ENCODE measurements around the gene DHX29.
A peak's percentile ranks its signal among the peaks of the same experiment; 100 is the strongest.

The DHX29 gene

DNA sequence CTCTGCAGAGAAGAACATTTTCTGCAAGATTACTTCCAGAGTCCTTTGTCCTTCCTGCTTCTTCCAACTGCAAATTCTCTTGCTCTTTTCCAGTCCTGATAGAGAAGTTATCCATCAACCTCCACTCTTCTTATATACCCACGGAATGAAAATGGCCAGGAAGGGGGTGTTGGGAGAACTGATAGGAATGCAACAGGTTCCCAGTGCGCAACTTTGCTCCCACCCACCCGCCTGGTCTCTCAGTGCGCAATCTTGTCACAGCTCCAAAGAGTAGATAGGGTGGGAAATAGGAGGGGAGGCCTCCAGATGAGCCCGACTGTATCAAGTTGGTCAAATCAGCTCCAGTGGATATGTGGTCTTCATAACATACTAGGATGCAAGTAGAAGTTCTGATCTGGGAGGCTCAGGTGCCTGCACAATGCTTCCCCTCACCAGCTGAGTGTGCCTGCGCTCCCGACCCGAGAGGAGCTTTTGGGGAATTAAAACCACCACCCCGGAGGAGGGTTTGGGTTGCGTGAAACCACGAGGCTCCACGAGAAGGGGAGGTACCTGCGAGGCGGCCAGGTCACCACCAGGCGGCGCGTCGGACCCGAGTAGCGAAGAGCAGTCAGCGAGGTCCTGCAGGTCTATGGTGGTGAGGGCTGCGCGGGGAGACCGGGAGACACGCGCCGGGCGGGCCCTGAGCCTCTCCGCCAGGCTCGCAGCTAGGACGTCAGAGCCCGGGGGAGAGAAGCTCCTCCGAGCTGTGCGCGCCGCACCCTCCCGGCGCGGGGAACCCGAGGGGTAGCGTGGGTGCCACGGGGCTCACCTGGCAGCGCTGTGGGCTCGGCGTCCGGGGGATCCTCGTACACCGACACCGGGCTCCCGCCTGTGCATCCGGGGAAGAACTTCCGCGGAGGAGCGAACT lies 81.2 kb downstream of the DHX29 start (continued):
- TF ChIP-seq, protein P1, sequence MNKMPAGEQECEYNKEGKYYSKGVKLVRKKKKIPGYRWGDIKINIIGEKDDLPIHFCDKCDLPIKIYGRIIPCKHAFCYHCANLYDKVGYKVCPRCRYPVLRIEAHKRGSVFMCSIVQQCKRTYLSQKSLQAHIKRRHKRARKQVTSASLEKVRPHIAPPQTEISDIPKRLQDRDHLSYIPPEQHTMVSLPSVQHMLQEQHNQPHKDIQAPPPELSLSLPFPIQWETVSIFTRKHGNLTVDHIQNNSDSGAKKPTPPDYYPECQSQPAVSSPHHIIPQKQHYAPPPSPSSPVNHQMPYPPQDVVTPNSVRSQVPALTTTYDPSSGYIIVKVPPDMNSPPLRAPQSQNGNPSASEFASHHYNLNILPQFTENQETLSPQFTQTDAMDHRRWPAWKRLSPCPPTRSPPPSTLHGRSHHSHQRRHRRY (tag by site-specific recombination; IDR thresholded peaks at IDR 0.05): no peak
- peak; percentile 78; the same call in 1 of the 2 replicates for TF ChIP-seq ZNF561 (tag by site-specific recombination; IDR thresholded peaks at IDR 0.05; ENCODE audit: borderline replicate concordance)
- peak; percentile 52; the same call in 1 of the 2 replicates for TF ChIP-seq MYNN (tag by site-specific recombination; IDR thresholded peaks at IDR 0.05; ENCODE audit: borderline replicate concordance)
- TF ChIP-seq ZSCAN30 (tag by site-specific recombination; IDR thresholded peaks at IDR 0.05): peak; percentile 89
- TF ChIP-seq, protein P2, sequence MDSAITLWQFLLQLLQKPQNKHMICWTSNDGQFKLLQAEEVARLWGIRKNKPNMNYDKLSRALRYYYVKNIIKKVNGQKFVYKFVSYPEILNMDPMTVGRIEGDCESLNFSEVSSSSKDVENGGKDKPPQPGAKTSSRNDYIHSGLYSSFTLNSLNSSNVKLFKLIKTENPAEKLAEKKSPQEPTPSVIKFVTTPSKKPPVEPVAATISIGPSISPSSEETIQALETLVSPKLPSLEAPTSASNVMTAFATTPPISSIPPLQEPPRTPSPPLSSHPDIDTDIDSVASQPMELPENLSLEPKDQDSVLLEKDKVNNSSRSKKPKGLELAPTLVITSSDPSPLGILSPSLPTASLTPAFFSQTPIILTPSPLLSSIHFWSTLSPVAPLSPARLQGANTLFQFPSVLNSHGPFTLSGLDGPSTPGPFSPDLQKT (IDR thresholded peaks at IDR 0.05; ENCODE audit: borderline replicate concordance, low read depth, low read length): no peak
- no peak for TF ChIP-seq ZNF558 (tag by site-specific recombination; IDR thresholded peaks at IDR 0.05)
- TF ChIP-seq ZNF623 (tag by site-specific recombination; IDR thresholded peaks at IDR 0.05): peak; percentile 44
- TF ChIP-seq ZNF133 (tag by site-specific recombination; IDR thresholded peaks at IDR 0.05): no peak
- TF ChIP-seq YY1 (tag by site-specific recombination; IDR thresholded peaks at IDR 0.05): peak; percentile 68
- TF ChIP-seq ZIC2 (tag by site-specific recombination; IDR thresholded peaks at IDR 0.05): peak; percentile 31; the same call in 1 of the 2 replicates
- TF ChIP-seq OSR2 (tag by site-specific recombination; IDR thresholded peaks at IDR 0.05): no peak
- TF ChIP-seq OVOL3 (tag by site-specific recombination; IDR thresholded peaks at IDR 0.05): no peak
- TF ChIP-seq, protein P3, sequence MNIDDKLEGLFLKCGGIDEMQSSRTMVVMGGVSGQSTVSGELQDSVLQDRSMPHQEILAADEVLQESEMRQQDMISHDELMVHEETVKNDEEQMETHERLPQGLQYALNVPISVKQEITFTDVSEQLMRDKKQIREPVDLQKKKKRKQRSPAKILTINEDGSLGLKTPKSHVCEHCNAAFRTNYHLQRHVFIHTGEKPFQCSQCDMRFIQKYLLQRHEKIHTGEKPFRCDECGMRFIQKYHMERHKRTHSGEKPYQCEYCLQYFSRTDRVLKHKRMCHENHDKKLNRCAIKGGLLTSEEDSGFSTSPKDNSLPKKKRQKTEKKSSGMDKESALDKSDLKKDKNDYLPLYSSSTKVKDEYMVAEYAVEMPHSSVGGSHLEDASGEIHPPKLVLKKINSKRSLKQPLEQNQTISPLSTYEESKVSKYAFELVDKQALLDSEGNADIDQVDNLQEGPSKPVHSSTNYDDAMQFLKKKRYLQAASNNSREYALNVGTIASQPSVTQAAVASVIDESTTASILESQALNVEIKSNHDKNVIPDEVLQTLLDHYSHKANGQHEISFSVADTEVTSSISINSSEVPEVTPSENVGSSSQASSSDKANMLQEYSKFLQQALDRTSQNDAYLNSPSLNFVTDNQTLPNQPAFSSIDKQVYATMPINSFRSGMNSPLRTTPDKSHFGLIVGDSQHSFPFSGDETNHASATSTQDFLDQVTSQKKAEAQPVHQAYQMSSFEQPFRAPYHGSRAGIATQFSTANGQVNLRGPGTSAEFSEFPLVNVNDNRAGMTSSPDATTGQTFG (tag by site-specific recombination; IDR thresholded peaks at IDR 0.05; ENCODE audit: borderline replicate concordance): no peak
- 0 out of 2 replicates have a peak, but pooled peaks have one; percentile 15 for TF ChIP-seq MZF1 (tag by site-specific recombination; IDR thresholded peaks at IDR 0.05; ENCODE audit: borderline replicate concordance)
- no peak for TF ChIP-seq RBAK (tag by site-specific recombination; IDR thresholded peaks at IDR 0.05)
- TF ChIP-seq ZNF791 (tag by site-specific recombination; IDR thresholded peaks at IDR 0.05): no peak
- TF ChIP-seq ZNF76 (tag by site-specific recombination; IDR thresholded peaks at IDR 0.05; ENCODE audit: borderline replicate concordance, low read depth): 0 out of 2 replicates have a peak, but pooled peaks have one; percentile 46
- peak; percentile 51; the same call in 1 of the 2 replicates for TF ChIP-seq ZNF341 (tag by site-specific recombination; IDR thresholded peaks at IDR 0.05; ENCODE audit: low read depth)
- TF ChIP-seq ZNF529 (tag by site-specific recombination; IDR thresholded peaks at IDR 0.05; ENCODE audit: insufficient replicate concordance): no peak
- no peak for TF ChIP-seq ZNF585B (tag by site-specific recombination; IDR thresholded peaks at IDR 0.05)
- 0 out of 2 replicates have a peak, but pooled peaks have one; percentile 86 for TF ChIP-seq GLI4 (tag by site-specific recombination; IDR thresholded peaks at IDR 0.05)
- peak; percentile 91; the same call in 1 of the 2 replicates for TF ChIP-seq ZFP37 (tag by site-specific recombination; IDR thresholded peaks at IDR 0.05)
- TF ChIP-seq, protein P4, sequence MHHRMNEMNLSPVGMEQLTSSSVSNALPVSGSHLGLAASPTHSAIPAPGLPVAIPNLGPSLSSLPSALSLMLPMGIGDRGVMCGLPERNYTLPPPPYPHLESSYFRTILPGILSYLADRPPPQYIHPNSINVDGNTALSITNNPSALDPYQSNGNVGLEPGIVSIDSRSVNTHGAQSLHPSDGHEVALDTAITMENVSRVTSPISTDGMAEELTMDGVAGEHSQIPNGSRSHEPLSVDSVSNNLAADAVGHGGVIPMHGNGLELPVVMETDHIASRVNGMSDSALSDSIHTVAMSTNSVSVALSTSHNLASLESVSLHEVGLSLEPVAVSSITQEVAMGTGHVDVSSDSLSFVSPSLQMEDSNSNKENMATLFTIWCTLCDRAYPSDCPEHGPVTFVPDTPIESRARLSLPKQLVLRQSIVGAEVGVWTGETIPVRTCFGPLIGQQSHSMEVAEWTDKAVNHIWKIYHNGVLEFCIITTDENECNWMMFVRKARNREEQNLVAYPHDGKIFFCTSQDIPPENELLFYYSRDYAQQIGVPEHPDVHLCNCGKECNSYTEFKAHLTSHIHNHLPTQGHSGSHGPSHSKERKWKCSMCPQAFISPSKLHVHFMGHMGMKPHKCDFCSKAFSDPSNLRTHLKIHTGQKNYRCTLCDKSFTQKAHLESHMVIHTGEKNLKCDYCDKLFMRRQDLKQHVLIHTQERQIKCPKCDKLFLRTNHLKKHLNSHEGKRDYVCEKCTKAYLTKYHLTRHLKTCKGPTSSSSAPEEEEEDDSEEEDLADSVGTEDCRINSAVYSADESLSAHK (tag by site-specific recombination; IDR thresholded peaks at IDR 0.05): peak; percentile 100
- no peak for TF ChIP-seq ZNF701 (tag by site-specific recombination; IDR thresholded peaks at IDR 0.05)
- no peak for TF ChIP-seq ZNF311 (tag by site-specific recombination; IDR thresholded peaks at IDR 0.05; ENCODE audit: borderline replicate concordance)
- TF ChIP-seq MEIS1 (CRISPR knock-in tag; IDR thresholded peaks at IDR 0.05; ENCODE audit: borderline replicate concordance): no peak
- peak; percentile 90 for TF ChIP-seq ZNF2 (tag by site-specific recombination; IDR thresholded peaks at IDR 0.05)
- TF ChIP-seq ZNF214 (tag by site-specific recombination; IDR thresholded peaks at IDR 0.05; ENCODE audit: borderline replicate concordance): no peak
- TF ChIP-seq ZNF302 (tag by site-specific recombination; IDR thresholded peaks at IDR 0.05; ENCODE audit: low read depth): no peak
- no peak for TF ChIP-seq ZNF48 (tag by site-specific recombination; IDR thresholded peaks at IDR 0.05)
- peak; percentile 77 for TF ChIP-seq BCL11B (tag by site-specific recombination; IDR thresholded peaks at IDR 0.05; ENCODE audit: low read depth)

All from HEK293 (cell line).